Activated naive CD4-positive, alpha-beta T cell treated with anti-CD3 and anti-CD28 coated beads, Interleukin-2, amount 10 ng/mL, durations not matched to agents 7 days and 5 days (primary cell): Measurements from ENCODE around the gene CORIN.
"Not testable (repeated sequence)": the region's sequence is repeated elsewhere in the genome, so short reads cannot be mapped to it uniquely, and the experiment has no call there.

Experiments used
- CTCF ChIA-PET: fragments of 350-600 bp; sonication (Branson Sonifier 250); formaldehyde crosslinking; loops from one replicate; lab custom pipeline; 2021; ENCODE audit warnings: antibody characterized with exemption; lab: Charles Lee
- DNase-seq: peaks from one replicate; pipeline ENCODE4 v3.0.0-alpha.2; 2020
- H3K27ac Mint-ChIP-seq: one replicate; pipeline ENCODE4 v1.8.0; 2021; ENCODE audit warnings: mild to moderate bottlenecking, moderate library complexity, mixed read lengths
- H3K27me3 Mint-ChIP-seq: one replicate; pipeline ENCODE4 v1.8.0; 2021; ENCODE audit warnings: mild to moderate bottlenecking, mixed read lengths
- H3K36me3 Mint-ChIP-seq: one replicate; pipeline ENCODE4 v1.8.0; 2021; ENCODE audit warnings: mixed read lengths
- H3K4me1 Mint-ChIP-seq: one replicate; pipeline ENCODE4 v1.8.0; 2021; ENCODE audit warnings: mixed read lengths
- H3K4me3 Mint-ChIP-seq: one replicate; pipeline ENCODE4 v1.8.0; 2021; ENCODE audit warnings: mild to moderate bottlenecking, moderate library complexity, mixed read lengths
- H3K9me3 Mint-ChIP-seq: one replicate; pipeline ENCODE4 v1.8.0; 2021; ENCODE audit warnings: mixed read lengths

Gene CORIN

DNA sequence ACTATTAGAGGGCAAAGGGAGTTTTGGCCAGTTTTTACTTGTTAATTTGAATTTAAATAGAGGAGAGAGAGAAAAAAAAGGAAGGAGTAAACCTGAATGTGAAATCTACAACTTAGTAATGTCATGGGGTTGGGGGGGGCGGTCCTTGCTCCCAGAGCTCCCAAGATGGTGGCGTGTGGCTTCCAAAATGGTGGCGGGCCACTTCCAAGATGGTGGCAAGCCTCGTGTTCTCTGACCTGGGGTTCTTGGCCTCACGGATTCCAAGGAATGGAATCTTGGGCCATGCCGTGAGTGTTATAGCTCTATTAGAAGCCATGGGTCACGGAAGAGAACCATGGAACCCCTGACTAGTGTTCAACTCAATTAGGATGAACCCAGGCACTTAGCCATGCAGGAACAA, 287.5 kb downstream of the CORIN start:
- CTCF ChIA-PET, H3K27me3 Mint-ChIP-seq, H3K36me3 Mint-ChIP-seq, H3K4me1 Mint-ChIP-seq, DNase-seq, H3K27ac Mint-ChIP-seq, H3K4me3 Mint-ChIP-seq, H3K9me3 Mint-ChIP-seq: not testable (repeated sequence)
